Sciatic nerve (tissue), 2 donors: Measurements from ENCODE around the gene SH3PXD2B. TPM values are rescaled to one million over a fixed set of nuclear protein-coding genes. Genes with fewer than 3 reads are reported as not detected.
"Not testable (repeated sequence)": the region's sequence is repeated elsewhere in the genome, so short reads cannot be mapped to it uniquely, and the experiment has no call there.

ENCODE experiments used
- ATAC-seq: fragments of 200-7000 bp; cut with Tn5 transposase; one replicate; pipeline ENCODE4 v1.9.1; 2020; ENCODE audit warnings: mild to moderate bottlenecking, moderate library complexity
- DNase-seq: peaks from one replicate; pipeline ENCODE4 v3.0.0-alpha.2; 2020; ENCODE audit warnings: low spot score
- intact Hi-C: fragments of 100-400 bp; cut with DNase I; formaldehyde crosslinking; loops from one replicate; pipeline ENCODE4 v1.14.2; 2022
- total RNA-seq: library from RNA; stranded (reverse); fragmentation: NEBNext Ultra II Directional; extraction: Animal tissue kit (Norgen Biotek cat#: 25700); gene quantifications from one replicate; pipeline ENCODE4 v1.2.1, GENCODE V29; 2021
- donor health status: DM: no; HTN: no; CAD: no.
- donor health status: DM: no; HTN: no; CAD: no.

The SH3PXD2B gene
- total RNA-seq, 1 donor from 2014 or later, result 39.5 TPM

DNA sequence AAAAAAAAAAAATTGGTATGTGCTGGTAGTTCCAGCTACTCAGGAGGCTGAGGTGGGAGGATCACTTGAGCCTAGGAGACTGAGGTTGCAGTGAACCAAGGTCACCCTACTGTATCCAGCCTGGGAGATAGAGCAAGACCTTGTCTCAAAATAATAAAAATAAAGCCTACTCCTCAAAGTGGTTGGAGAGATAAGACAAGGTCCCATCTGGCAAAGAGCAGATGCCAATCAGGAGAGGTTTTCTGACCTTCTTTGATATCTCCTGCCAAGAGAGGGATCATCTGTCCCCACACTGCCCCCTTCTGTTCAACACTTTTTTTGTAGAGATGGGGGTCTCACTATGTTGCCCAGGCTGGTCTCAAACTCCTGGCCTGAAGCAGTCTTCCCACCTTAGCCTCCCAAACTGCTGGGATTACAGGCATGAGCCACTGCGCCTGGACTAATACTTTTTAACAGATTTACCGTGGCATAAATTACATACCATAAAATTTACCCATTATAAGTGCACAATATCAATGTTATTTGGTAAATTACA lies 64.7 kb downstream of the SH3PXD2B start:
- ATAC-seq (no peak), DNase-seq (no peak)
- intact Hi-C loops, result no loop called here

DNA sequence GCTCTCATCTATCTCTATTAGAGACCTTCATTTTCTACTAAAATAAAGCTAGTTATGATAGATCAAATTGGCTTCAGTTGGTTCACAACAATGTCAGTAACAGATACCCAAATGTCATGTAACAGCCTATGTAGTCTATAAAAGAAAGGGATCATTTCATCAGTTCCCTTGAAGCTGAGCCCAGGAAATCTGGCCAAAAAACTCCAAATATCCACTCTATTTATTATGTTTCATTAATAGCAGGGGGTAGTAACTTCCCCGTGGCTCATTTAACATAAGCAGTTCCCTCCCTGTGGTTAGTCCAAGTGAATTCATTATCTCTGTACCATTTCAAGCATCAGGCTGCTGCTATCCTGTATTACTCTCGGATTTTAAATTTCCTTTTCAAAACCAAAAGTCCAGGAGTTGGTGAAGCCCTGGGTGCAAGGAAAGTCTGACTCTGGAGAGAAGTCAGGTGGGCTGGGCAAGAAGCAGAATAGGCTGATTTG lies 66.0 kb downstream of the SH3PXD2B start:
- intact Hi-C loops, result no loop called here
- ATAC-seq (no peak), DNase-seq (no peak)

DNA sequence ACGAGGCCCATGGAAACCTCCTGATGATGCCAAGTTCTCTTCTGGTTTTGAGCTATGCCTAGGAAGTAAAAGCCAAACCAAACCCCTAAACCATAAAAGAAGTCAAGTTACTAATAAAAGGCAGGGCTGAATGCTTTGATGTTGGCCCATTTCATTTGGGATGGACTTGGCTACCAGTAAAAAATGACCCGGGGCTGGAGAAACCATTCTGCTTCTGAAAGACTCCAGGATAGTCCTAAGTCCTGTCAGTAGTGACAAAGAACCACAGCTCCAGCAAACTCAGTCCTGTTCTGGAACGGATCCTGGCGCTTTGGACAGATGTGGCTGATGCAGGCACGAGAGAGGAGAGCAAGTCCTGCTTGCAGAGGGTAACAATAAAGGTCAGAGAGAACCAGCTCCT lies 68.6 kb downstream of the SH3PXD2B start:
- intact Hi-C loops, result no loop called here
- ATAC-seq, result no peak

DNA sequence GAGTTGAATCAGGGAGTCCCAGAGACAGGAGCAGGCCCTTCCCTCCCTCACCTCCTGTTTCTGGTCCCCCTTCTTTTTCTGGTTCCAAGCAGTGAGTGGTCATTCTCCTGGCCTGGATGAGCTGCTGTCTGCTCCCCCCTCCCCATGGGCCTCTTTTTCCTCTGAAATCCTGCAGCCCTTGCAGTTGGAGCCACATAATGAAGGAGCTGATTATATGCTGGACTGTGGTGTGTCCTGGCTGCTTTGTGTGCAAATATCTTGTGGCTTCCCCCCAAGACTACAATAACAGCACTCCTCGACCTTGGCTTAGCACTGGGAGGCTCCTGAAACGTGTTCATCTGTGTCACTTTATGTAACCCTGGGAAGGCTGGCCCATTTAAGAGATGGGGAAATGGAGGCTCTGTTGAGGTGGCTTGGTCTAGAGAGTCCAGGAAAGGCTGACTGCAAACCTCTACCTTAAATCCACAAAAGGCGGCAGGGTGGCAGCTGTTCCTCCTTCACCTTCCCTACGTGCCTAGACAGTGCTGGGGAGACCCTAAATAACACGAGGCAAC lies 69.2 kb downstream of the SH3PXD2B start:
- ATAC-seq (no peak), DNase-seq (no peak)
- intact Hi-C loops, result no loop called here

More for the DNA sequence above, 68.6 kb downstream of the SH3PXD2B start:
- DNase-seq, result no peak

DNA sequence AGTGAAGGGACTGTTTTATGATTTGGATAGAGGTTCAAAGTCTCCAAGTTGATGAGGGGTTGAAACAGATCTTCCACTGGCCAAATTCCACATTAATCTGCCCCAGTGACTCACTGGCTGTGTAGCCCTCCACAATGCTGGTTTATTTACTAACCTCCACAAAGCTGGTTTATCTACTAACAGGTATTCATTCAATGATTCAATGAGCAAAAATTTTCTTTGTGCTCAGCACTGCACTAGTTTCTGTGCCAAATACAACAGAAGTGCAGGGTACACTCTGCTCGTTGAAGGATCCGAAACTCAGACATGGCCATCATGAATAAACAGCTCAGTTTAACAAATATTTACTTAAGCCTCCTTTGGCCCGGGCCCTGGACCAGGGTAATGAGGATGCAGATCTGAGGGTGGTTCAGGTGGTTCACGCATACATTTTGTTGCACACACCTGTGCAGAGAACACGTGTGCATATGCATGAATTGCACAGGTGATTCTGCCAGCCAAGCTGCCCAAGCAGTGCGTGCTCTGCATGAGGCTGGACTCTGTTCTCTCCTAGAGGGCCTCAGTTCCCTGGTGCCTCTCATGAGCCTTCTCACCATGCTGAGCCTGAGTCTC lies 71.0 kb downstream of the SH3PXD2B start:
- DNase-seq (no peak), ATAC-seq (no peak)
- intact Hi-C loops, result no loop called here

DNA sequence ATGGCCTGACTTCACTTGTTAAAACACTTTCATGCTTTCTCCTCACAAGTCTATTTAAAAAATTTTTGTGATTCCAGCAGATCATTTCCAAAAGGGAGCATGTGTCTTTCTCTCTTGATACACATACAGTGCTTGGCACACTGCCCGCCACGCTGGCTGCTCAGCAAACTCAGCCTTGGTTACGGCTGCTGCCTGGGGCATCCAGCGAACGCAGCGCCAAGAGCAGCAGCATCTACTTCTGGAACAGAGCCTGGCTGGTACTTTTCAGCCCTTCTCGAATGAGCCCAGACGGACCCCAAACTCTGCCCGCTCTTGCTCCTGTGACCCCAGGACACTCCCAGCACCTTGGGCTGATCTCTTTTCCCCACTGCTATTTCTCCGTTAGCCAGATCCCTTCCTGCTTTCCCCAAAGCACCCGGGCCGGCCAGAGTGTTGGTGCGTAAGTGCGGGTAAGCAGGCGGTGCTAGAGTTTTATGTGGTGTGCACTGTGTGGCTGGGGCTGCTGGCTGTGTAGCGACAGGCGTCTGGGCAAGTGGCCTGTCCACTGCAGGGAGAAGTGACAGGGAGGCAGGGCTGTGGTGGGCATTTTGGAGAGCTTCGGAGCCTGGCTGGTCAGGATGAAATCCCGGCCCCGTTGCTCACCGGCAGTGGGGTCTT lies 73.2 kb downstream of the SH3PXD2B start:
- intact Hi-C loops, result no loop called here
- ATAC-seq (peak; percentile 61), DNase-seq (peak; percentile 88)

DNA sequence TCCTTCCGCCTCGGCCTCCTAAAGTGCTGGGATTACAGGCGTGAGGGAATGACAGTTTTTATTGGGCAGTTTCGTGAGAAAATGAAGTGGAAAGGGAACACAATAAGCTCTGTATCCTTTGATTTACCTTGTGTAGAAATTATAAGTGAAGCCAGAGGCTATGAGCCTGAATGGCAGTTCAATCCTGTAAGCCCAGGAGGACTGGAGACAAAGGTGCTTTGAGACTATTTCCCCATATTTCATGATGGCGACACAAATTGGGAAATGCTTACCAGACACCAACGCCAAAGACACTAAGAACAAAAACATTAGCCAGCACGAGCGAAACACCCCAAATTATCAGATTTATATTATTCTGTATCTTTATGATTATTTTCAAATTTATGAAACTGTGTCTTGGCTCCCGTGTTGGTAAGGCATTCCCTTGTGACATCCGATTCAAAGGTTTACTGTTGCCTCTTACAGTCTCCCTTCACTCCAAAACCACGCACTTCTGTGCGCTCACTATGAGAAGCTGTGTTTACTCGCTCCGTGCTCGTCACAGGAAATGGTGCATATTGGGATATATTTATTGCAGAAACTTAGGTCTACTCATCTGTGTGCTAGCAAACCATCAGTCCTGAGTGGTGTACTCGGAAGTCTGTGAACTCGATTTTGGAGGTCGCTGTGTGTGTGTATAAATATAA lies 73.9 kb downstream of the SH3PXD2B start:
- intact Hi-C loops, result no loop called here
- ATAC-seq (peak; percentile 16), DNase-seq (no peak)

DNA sequence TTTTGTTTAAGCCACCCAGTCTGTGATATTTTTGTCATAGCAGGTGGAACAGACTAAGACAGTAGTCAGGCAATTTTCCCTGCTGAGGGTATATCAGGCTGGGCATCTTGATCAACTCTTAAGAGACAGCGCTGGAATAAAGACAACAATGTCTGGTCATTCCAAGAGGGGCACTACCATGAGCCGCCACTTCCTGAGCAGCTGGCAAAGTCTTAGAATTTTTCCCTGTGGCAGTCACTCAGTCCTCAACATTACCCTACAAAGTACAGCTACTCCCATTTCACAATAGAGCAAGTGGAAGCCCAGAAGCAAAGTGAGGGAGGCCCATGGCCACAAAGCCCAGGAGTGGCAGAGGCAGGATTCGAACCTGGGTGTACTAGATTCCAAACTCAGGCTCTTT lies 74.8 kb downstream of the SH3PXD2B start:
- ATAC-seq, result no peak
- intact Hi-C loops, result no loop called here
- DNase-seq, result no peak

DNA sequence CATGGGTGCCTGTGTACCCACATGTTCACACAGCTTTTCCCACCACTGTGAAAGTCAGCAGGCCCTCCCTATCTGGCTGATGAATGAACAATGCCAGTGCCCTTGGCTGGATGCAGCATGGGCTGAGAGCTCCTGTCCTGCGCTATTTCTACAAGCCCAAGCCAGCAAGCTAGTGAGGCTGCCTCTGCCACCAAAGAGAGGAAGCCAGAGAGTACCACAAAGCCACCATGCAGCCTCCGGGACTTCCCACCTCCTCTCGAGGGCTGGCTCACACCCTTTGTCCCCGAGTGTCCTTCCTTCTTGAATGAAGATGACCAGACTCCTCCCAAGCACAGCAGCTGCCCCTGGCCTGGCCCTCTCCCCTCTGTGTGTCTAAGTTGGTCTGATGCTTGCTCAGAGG lies 76.5 kb downstream of the SH3PXD2B start:
- intact Hi-C loops, result no loop called here
- no peak for ATAC-seq

DNA sequence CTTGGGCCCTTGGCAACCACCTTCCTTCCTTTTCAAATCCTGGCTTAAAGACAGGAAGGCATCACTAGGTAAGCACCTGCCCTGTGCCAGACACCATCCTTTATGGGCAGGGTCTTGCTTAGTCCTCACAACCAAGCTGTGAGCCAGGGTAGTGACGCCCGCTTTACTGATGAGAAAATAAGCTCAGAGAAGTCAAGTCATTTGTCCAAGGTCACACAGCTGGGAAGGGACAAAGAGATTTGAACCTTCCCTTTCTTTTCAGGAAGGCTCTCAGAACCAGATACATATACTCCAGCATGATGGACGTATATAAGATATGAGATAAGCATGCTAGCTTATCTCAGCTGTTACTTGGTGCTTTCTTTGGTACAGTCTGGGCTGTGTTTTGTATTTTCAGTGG lies 76.9 kb downstream of the SH3PXD2B start:
- intact Hi-C loops, result no loop called here
- ATAC-seq, result no peak

More for the DNA sequence above, 76.5 kb downstream of the SH3PXD2B start:
- no peak for DNase-seq

DNA sequence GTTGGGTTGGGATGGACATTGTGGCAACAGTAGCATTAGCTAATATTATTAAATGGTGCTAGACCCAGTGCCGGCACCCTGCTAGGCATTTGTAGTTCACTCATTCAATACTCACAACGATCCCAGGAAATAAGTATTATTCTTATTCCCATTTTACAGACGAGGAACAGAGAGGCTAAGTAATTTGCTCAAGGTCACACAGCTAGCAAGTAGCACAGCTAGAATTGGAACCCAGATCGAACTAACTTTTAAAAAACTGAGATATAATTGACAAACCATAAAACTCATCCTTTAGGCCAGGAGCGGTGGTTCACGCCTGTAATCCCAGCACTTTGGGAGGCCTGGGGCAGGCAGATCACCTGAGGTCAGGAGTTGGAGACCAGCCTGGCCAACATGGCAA lies 79.5 kb downstream of the SH3PXD2B start:
- no peak for ATAC-seq

More for the DNA sequence above, 76.9 kb downstream of the SH3PXD2B start:
- DNase-seq, result no peak

DNA sequence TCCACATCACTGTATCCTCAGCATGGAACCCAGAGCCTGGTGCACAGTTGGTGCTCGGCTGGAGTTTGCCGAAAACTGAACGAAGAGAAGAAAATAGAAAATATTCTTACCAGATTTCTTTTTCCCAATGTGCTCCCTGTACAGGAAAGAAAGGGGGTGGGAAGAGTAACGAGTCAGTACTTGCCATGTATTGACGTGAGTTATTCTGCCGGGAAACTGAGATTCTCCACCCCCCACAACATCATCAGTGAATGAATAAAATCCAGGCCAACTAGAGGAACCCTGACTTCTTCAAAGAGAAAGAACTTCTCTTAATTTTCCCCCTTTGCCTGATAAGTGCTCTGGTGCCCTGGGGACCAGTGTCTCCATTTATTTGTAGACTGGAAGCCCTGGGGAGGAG lies 80.6 kb downstream of the SH3PXD2B start:
- intact Hi-C loops, result no loop called here
- ATAC-seq (no peak), DNase-seq (no peak)

More for the DNA sequence above, 79.5 kb downstream of the SH3PXD2B start:
- no peak for DNase-seq
- intact Hi-C loops, result no loop called here

DNA sequence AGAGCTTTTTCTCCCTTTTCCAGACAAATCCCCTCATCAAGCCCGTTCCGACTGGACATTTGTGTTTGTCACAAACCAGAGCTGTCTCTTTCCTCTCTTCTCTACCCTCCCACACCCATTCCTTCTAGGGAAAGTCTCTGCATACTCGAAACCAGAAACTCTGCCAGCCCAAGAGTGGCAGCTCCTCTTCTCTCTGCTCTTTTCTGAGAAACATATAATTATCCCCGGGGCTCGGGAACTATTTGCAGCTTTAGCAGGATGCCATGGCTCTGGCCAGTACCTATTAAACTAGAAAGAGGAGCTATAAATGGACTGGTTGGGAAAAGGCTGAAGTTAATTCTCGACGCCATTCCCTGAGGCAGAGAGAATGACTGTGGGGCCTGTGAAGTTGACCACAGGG lies 82.6 kb downstream of the SH3PXD2B start:
- ATAC-seq (no peak), DNase-seq (no peak)
- intact Hi-C loops, result no loop called here

DNA sequence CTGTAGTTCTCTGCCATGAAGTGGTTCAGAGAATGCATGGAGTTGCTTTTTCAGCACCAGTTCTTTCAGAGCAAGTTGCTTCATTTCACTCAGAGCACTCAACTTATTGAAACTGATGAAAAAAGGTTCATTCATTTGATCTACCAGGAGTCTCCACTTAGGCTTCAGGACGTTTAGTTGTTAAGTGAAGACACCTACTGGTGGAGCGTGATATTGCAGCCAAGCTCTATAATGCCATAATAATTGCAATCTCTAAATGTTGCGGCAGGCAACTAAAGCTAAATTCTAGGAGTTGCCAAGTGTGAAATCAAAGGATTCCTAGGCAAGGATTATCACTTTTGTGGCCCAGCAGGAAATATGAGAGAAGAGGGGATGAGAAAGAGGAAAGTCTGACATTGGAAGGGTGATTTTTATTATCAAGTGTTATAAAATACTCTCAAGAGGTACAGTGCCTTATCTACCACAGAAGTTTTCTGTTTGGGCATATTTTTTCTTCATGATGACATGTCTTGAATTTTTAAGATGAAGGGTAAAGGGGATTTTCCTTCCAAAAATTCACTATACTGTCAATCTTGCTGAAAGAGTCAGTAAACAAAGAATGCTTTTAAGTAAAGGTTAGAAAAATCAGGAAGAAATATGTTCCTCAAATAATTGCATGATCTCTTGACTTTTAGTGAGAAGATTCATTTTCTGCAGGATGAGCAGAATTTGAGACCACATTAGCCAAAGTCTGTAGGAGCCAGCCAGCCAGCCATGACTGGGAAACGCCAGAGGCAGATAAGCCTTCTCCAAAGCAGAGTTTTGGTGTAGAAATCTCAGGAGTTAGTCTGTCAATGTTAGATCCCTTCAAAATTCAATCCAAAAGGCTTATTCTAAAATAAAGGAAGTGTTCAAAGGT lies 83.4 kb downstream of the SH3PXD2B start:
- no peak for DNase-seq
- intact Hi-C loops, result no loop called here
- no peak for ATAC-seq

DNA sequence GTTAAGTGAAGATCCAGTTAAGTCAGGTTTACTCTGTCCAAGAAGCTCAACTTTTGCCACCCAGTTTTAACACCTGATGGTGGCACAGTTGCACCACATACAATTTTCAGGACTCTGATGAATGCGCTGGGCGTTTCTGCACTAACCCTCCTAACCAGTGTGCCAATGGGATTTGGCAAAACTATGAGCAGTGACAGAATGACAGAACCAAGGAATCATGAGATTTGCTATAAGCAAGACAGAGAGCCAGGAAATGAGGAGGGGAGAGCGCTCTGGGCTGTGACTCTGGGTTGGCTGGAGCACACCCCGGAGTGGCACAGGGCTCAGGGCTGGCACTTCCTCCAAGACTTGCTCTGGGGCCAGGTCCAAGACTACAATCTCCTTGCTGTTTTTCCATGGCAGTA lies 84.1 kb downstream of the SH3PXD2B start:
- DNase-seq, result no peak
- intact Hi-C loops, result no loop called here
- ATAC-seq, result peak; percentile 46

DNA sequence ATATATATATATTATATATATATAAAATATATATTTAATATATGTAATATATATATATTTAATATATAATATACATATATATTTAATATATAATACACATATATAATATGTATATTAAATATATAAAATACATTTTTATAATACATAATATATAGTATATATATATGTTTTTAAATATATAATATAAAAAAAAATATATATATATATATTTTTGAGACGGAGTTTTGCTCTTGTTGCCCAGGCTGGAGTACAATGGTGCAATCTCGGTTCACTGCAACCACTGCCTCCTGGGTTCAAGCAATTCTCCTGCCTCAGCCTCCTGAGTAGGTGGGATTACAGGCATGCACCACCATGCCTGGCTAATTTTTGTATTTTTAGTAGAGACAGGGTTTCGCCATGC lies 85.6 kb downstream of the SH3PXD2B start:
- intact Hi-C loops, DNase-seq, ATAC-seq: not testable (repeated sequence)

DNA sequence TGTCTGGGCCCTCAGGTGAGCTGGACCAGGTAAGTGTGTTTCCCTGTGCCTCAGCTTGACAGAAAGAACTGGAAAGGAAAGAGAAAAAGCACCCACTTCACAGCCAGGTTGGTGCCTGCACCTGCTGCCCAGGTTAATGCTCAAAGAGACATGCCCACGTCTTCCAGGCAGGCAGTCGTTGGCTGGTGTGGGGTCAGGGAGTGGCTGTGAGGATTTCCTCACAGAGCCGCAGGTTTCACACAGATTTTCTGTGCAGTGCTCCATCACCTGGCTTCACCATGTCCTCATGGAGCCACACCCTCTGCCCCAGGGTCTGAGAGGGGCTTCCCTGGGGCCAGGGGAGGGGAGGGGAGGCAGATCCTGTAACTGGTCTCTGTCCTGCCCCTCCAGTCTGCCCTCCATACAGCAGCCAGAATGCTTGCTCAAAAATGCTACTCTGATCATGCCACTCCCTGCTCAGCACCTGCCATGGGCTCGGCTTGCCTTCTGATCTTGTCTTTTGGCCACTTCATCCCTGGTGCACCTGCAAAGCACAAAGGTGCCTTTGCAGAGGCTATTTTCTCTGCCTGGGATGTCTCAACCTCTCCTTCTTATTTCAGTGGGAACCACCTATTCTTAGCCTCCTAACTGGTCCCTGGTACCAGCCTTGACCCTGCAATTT lies 88.2 kb downstream of the SH3PXD2B start:
- ATAC-seq (no peak), DNase-seq (no peak)
- intact Hi-C loops, result no loop called here

DNA sequence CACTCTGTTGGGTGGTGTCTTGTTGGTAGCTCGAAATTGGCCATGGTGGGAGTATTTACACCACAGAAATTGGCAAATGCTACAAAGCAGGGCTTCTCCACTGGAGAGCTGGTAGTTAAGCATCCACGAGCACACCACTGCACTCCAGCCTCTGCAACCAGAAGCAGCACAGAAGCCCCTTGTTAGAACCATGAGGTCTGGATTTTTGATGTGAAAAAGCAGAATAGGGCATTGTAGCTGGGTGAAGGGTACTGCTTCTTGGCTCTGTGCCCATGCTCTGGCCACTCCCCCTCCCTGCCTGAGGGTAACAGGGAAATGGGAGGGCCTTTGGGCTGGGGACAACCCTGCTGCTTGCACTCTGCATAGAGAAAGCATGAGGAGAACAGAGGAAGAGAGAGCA lies 89.6 kb downstream of the SH3PXD2B start:
- ATAC-seq (peak; percentile 82), DNase-seq (peak; percentile 83)
- intact Hi-C loops, result no loop called here
